GM23248 (cell line): Measurements from ENCODE around the gene HTRA1. TPM values are rescaled to one million over a fixed set of nuclear protein-coding genes. Genes with fewer than 3 reads are reported as not detected.

Experiments used
- DNase-seq: peaks from one replicate; pipeline ENCODE4 v3.0.0-alpha.2; 2015
- H2AFZ ChIP-seq: fragments of 200-600 bp; sonication (generic); 2 replicates; pipeline ENCODE4 v1.6.1; 2016; ENCODE audit warnings: antibody characterized with exemption
- H3F3A ChIP-seq: fragments of 200-600 bp; sonication (generic); 2 replicates; pipeline ENCODE4 v1.6.1; 2016; ENCODE audit warnings: mild to moderate bottlenecking, antibody characterized with exemption, mixed run types; ENCODE audit not compliant: insufficient read depth
- H3K27ac ChIP-seq: fragments of 200-600 bp; sonication (generic); 2 replicates; pipeline ENCODE4 v1.5.1; 2016; ENCODE audit warnings: mild to moderate bottlenecking
- H3K27me3 ChIP-seq: fragments of 200-600 bp; sonication (generic); replicated peaks from 2 replicates; pipeline ENCODE4 v1.6.1; 2016; ENCODE audit warnings: mild to moderate bottlenecking; ENCODE audit not compliant: insufficient read depth
- H3K36me3 ChIP-seq: fragments of 200-600 bp; sonication (generic); 2 replicates; pipeline ENCODE4 v1.6.1; 2016; ENCODE audit warnings: low read depth, mild to moderate bottlenecking
- H3K4me1 ChIP-seq: fragments of 200-600 bp; sonication (generic); 2 replicates; pipeline ENCODE4 v1.6.1; 2016; ENCODE audit warnings: mild to moderate bottlenecking; ENCODE audit not compliant: insufficient read depth
- H3K4me2 ChIP-seq: fragments of 200-600 bp; sonication (generic); one replicate; pipeline ENCODE4 v1.6.1; 2016; ENCODE audit warnings: mild to moderate bottlenecking; ENCODE audit not compliant: unreplicated experiment
- H3K4me3 ChIP-seq: fragments of 200-600 bp; sonication (generic); 2 replicates; pipeline ENCODE4 v1.5.1; 2016; ENCODE audit warnings: mild to moderate bottlenecking
- H3K79me2 ChIP-seq: fragments of 200-600 bp; sonication (generic); 2 replicates; pipeline ENCODE4 v1.6.1; 2016; ENCODE audit warnings: mild to moderate bottlenecking; ENCODE audit not compliant: insufficient read depth
- H3K9ac ChIP-seq: fragments of 200-600 bp; sonication (generic); 2 replicates; pipeline ENCODE4 v1.6.1; 2016; ENCODE audit warnings: mild to moderate bottlenecking
- H3K9me2 ChIP-seq: fragments of 200-600 bp; sonication (generic); 2 replicates; pipeline ENCODE4 v1.6.1; 2016; ENCODE audit warnings: mixed run types, mild to moderate bottlenecking, moderate library complexity; ENCODE audit not compliant: insufficient read depth
- H3K9me3 ChIP-seq: fragments of 200-600 bp; sonication (generic); one replicate; pipeline ENCODE4 v1.6.1; 2017; ENCODE audit warnings: low read depth
- H4K20me1 ChIP-seq: fragments of 200-600 bp; sonication (generic); 2 replicates; pipeline ENCODE4 v1.6.0; 2016; ENCODE audit not compliant: insufficient read depth
- EZH2 ChIP-seq: fragments of 200-600 bp; sonication (generic); IDR thresholded peaks from 2 replicates; pipeline ENCODE4 v1.6.1; 2018; ENCODE audit warnings: antibody characterized with exemption, mild to moderate bottlenecking; ENCODE audit not compliant: insufficient read depth, poor library complexity, severe bottlenecking
- EZH2phosphoT487 ChIP-seq: fragments of 200-600 bp; sonication (generic); IDR thresholded peaks from 2 replicates; pipeline ENCODE4 v1.6.1; 2018; ENCODE audit warnings: antibody characterized with exemption, moderate library complexity, mild to moderate bottlenecking, low read depth; ENCODE audit not compliant: insufficient read depth
- WGBS, 2 experiments: methylation state at CpG; one replicate each; pipeline ENCODE4 v1.1.6; 2015 to 2017; ENCODE audit warnings: low lambda C conversion rate in 2 of 2, low coverage in 1 of 2; ENCODE audit errors: missing lambda C conversion rate in 2 of 2; 5-methylcytosine and 5-hydroxymethylcytosine counted together
- in situ Hi-C: fragments of 300-500 bp; cut with MboI; formaldehyde crosslinking; loops from 2 replicates; pipeline ENCODE4 v1.15.0; 2020
- polyA plus RNA-seq: library from polyadenylated mRNA; unstranded; fragments of >200 nt; fragmentation: Nextera tagmentation; extraction: Ambion mirVana; gene quantifications from 2 replicates; pipeline ENCODE4 v1.2.1, GENCODE V29; 2016
- total RNA-seq: library from RNA; depleted of rRNA; stranded (reverse); fragments of >200 nt; shearing (Covaris generic); gene quantifications from 2 replicates; pipeline ENCODE4 v1.2.3, GENCODE V29; 2014

The HTRA1 gene
- total and polyA plus RNA-seq, 2 experiments from 2014 or later = 220 to 405 TPM

GRCh38 chr10:122497241-122497640, 35.9 kb downstream of the HTRA1 start:
- H3K4me2 ChIP-seq = no peak overlapping the region
- no peaks in the 10 kb centered on the region for H3K9me3 ChIP-seq
- H3K36me3 ChIP-seq = no peaks in the 10 kb centered on the region
- in situ Hi-C loops = no loop called here
- H4K20me1 ChIP-seq = no peaks in the 10 kb centered on the region
- peaks cover 27% of the 10 kb centered on the region for H3K79me2 ChIP-seq
- no peak overlapping the region for H3K9ac ChIP-seq
- peaks cover 61% of the 10 kb centered on the region for H3K4me1 ChIP-seq
- no peak overlapping the region for H3K4me3 ChIP-seq
- DNase-seq = no peak
- WGBS, 2 experiments = 81 to 93% methylated on average over 2 of the region's 2 CpGs
- H3K27ac ChIP-seq = no peak overlapping the region
- H3K9me2 ChIP-seq = no peaks in the 10 kb centered on the region
- TF ChIP-seq EZH2phosphoT487 = no peak
- no peak for TF ChIP-seq EZH2
- no peak overlapping the region for H2AFZ ChIP-seq
- H3F3A ChIP-seq = peaks cover 52% of the 10 kb centered on the region
- H3K27me3 ChIP-seq = no peaks in the 10 kb centered on the region

GRCh38 chr10:122498521-122498920, 37.2 kb downstream of the HTRA1 start:
- WGBS, 2 experiments = 22 to 48% methylated on average over 5 of the region's 5 CpGs
- H3K79me2 ChIP-seq = peaks cover 31% of the 10 kb centered on the region
- in situ Hi-C loops = no loop called here
- H3K9me3 ChIP-seq = no peaks in the 10 kb centered on the region
- H3F3A ChIP-seq = peaks cover 41% of the 10 kb centered on the region
- peak; percentile 42 for DNase-seq
- no peaks in the 10 kb centered on the region for H3K36me3 ChIP-seq
- peak overlapping the region; percentile 1; the same call in 1 of the 2 replicates for H3K9ac ChIP-seq
- no peak overlapping the region for H3K4me2 ChIP-seq
- H3K27me3 ChIP-seq = no peaks in the 10 kb centered on the region
- H4K20me1 ChIP-seq = no peaks in the 10 kb centered on the region
- H3K27ac ChIP-seq = peak overlapping the region; percentile 63
- H3K9me2 ChIP-seq = no peaks in the 10 kb centered on the region
- peaks cover 48% of the 10 kb centered on the region for H3K4me1 ChIP-seq
- H2AFZ ChIP-seq = no peak overlapping the region
- TF ChIP-seq EZH2phosphoT487 (no peak), EZH2 (no peak)
- H3K4me3 ChIP-seq = no peak overlapping the region

GRCh38 chr10:122499012-122499411, 37.7 kb downstream of the HTRA1 start:
- no peaks in the 10 kb centered on the region for H3K36me3 ChIP-seq
- H3K79me2 ChIP-seq = peaks cover 36% of the 10 kb centered on the region
- no peak for DNase-seq
- WGBS, 2 experiments = 45 to 51% methylated on average over 7 to 8 of the region's 8 CpGs
- H3K4me2 ChIP-seq = peak overlapping the region; percentile 48
- no peak overlapping the region for H3K4me3 ChIP-seq
- in situ Hi-C loops = no loop called here
- peak overlapping the region; percentile 1; the same call in 1 of the 2 replicates for H3K9ac ChIP-seq
- H3K4me1 ChIP-seq = peaks cover 43% of the 10 kb centered on the region
- peaks cover 41% of the 10 kb centered on the region for H3F3A ChIP-seq
- TF ChIP-seq EZH2 (no peak), EZH2phosphoT487 (no peak)
- H3K9me3 ChIP-seq = no peaks in the 10 kb centered on the region
- H3K9me2 ChIP-seq = no peaks in the 10 kb centered on the region
- peak overlapping the region; percentile 63 for H3K27ac ChIP-seq
- H3K27me3 ChIP-seq = no peaks in the 10 kb centered on the region
- H4K20me1 ChIP-seq = no peaks in the 10 kb centered on the region
- no peak overlapping the region for H2AFZ ChIP-seq

DNA sequence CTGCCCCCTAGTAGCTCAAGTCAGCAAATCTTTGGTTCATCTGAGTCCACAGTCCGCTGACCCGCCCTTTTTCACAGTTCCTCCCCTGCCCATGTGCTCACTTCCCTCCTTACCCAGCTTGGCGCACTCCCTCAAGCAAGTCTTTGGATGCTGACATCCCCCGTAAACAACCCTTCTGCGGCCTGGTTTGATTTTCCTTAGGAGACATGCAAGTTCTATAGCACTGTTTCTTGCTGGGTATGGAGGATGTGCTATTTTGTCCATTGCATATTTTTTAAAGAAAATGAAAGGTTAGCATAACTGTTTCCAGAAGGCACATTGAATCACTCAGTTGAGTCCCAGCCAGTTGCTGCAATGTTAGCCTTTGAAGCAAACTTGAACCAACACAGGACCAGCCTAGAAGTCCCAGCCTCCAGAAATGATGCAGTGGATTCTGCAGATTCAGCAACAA, 38.2 kb downstream of the HTRA1 start:
- peak overlapping the region; percentile 63 for H3K27ac ChIP-seq
- in situ Hi-C loops = no loop called here

More for the DNA sequence above, 38.2 kb downstream of the HTRA1 start:
- 12 to 16% methylated on average over 5 of the region's 5 CpGs for WGBS, 2 experiments
- no peaks in the 10 kb centered on the region for H3K9me2 ChIP-seq
- no peaks in the 10 kb centered on the region for H4K20me1 ChIP-seq
- H3K9ac ChIP-seq = peak overlapping the region; percentile 1; the same call in 1 of the 2 replicates
- H3K79me2 ChIP-seq = peaks cover 36% of the 10 kb centered on the region
- peak overlapping the region; percentile 48 for H3K4me2 ChIP-seq
- no peaks in the 10 kb centered on the region for H3K9me3 ChIP-seq
- TF ChIP-seq EZH2 = no peak
- no peaks in the 10 kb centered on the region for H3K27me3 ChIP-seq
- no peaks in the 10 kb centered on the region for H3K36me3 ChIP-seq
- peaks cover 41% of the 10 kb centered on the region for H3F3A ChIP-seq
- H3K4me3 ChIP-seq = no peak overlapping the region
- peak; percentile 88 for DNase-seq
- H3K4me1 ChIP-seq = peaks cover 40% of the 10 kb centered on the region
- H2AFZ ChIP-seq = 0 out of 2 replicates have a peak overlapping the region, but pooled peaks have one; percentile 31
